ENCODE data around the gene VARS1. TPM values are rescaled to one million over a fixed set of nuclear protein-coding genes. Genes with fewer than 3 reads are reported as not detected.

VARS1 gene
- total RNA-seq, 1 experiment from 2014 or later = 124 TPM

GRCh38 chr6:31784098-31784925 lies 11.2 kb downstream of the VARS1 start:
- no peak for DNase-seq
- no peaks in the 10 kb centered on the region for H3K9me2 ChIP-seq (ENCODE audit: insufficient read depth)
- no peak overlapping the region for H2AFZ ChIP-seq
- no peaks in the 10 kb centered on the region for H3K4me1 ChIP-seq (replicated peaks; ENCODE audit: insufficient read depth)
- no peak overlapping the region for H3K4me2 ChIP-seq
- ChIA-PET POLR2A (ENCODE audit: unreplicated experiment) (no interaction called here), CTCF (no interaction called here)
- H3K36me3 ChIP-seq (ENCODE audit: low read depth) = peaks cover 22% of the 10 kb centered on the region
- intact Hi-C loops (cut with micrococcal nuclease; ENCODE audit: unreplicated experiment) = no loop called here
- H3K9me3 ChIP-seq (ENCODE audit: insufficient read depth, low read depth) = no peaks in the 10 kb centered on the region
- no peaks in the 10 kb centered on the region for H3K27me3 ChIP-seq (ENCODE audit: insufficient read depth, low read depth)
- TF ChIP-seq EZH2 (IDR thresholded peaks at IDR 0.05; ENCODE audit: low read depth) = no peak
- TF ChIP-seq, protein P1, sequence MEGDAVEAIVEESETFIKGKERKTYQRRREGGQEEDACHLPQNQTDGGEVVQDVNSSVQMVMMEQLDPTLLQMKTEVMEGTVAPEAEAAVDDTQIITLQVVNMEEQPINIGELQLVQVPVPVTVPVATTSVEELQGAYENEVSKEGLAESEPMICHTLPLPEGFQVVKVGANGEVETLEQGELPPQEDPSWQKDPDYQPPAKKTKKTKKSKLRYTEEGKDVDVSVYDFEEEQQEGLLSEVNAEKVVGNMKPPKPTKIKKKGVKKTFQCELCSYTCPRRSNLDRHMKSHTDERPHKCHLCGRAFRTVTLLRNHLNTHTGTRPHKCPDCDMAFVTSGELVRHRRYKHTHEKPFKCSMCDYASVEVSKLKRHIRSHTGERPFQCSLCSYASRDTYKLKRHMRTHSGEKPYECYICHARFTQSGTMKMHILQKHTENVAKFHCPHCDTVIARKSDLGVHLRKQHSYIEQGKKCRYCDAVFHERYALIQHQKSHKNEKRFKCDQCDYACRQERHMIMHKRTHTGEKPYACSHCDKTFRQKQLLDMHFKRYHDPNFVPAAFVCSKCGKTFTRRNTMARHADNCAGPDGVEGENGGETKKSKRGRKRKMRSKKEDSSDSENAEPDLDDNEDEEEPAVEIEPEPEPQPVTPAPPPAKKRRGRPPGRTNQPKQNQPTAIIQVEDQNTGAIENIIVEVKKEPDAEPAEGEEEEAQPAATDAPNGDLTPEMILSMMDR (conservative IDR thresholded peaks at IDR 0.05) = no peak
- H3F3A ChIP-seq (ENCODE audit: insufficient read depth, low read depth) = peaks cover 7% of the 10 kb centered on the region
- no peak overlapping the region for H3K27ac ChIP-seq
- peaks cover 1% of the 10 kb centered on the region; the same call in 1 of the 2 replicates for H3K79me2 ChIP-seq (ENCODE audit: low read depth)
- H4K20me1 ChIP-seq (ENCODE audit: insufficient read depth) = no peaks in the 10 kb centered on the region; the same call in 1 of the 2 replicates
- no peak overlapping the region for H3K4me3 ChIP-seq
- no TSS peak for BruUV-seq (replicated peaks)

DNA sequence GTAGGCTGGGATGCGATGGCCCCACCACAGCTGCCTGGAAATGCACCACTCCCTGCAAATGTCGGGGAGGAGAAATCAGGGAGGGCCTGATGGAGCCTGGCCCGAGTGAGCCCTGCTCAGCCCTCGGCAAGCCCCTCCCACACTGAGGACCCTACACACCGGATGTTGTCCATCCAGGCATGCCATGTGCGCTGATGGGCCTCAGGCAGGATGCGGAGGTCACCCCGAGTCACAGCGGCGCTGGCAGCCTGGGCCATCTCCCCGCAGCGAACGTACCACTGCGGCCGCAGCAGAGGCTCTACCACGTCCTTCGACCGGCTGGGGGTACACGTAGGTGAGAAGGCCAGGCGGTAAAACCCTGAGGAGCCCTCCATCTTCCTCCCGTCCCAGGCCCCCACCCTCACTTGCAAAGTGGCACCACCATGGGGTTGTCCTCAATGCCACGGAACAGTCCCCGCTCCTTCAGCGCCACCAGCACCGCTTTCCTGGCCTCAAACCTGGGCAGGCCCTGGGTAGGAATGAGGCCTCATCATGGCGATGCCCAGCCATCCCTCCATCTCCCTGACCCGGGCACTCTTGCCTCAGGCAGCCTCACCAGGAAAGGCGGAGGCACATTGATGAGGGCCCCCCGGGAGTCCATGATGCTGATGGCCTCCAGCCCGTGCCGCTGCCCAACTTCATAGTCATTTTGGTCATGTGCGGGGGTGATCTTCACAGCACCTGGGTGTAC lies 13.3 kb downstream of the VARS1 start:
- Histone ChIP-seq H3K27ac (no peak overlapping the region), H3K4me2 (no peak overlapping the region), H2AFZ (no peak overlapping the region), H3K27me3 (ENCODE audit: insufficient read depth, low read depth) (no peaks in the 10 kb centered on the region), H3K4me1 (replicated peaks; ENCODE audit: insufficient read depth) (peaks cover 4% of the 10 kb centered on the region; the same call in 1 of the 2 replicates), H3F3A (ENCODE audit: insufficient read depth, low read depth) (peaks cover 16% of the 10 kb centered on the region; the same call in 1 of the 2 replicates), H3K79me2 (ENCODE audit: low read depth) (no peaks in the 10 kb centered on the region), H3K9me2 (ENCODE audit: insufficient read depth) (no peaks in the 10 kb centered on the region), H3K9me3 (ENCODE audit: insufficient read depth, low read depth) (no peaks in the 10 kb centered on the region), H4K20me1 (ENCODE audit: insufficient read depth) (no peaks in the 10 kb centered on the region), H3K4me3 (no peak overlapping the region), H3K36me3 (ENCODE audit: low read depth) (peaks cover 18% of the 10 kb centered on the region; the same call in 1 of the 2 replicates)
- intact Hi-C loops (cut with micrococcal nuclease; ENCODE audit: unreplicated experiment) = no loop called here
- no peak for TF ChIP-seq EZH2 (IDR thresholded peaks at IDR 0.05; ENCODE audit: low read depth)
- TF ChIP-seq, protein P1 (conservative IDR thresholded peaks at IDR 0.05) = no peak
- POLR2A ChIA-PET (ENCODE audit: unreplicated experiment) = no interaction called here
- DNase-seq = no peak
- CTCF ChIA-PET = interaction anchor here (0.7 kb wide), 1 partner anchor 9 kb away, joined by 3 read pairs; no protein-coding TSS in a partner anchor
- no TSS peak for BruUV-seq (replicated peaks)

DNA sequence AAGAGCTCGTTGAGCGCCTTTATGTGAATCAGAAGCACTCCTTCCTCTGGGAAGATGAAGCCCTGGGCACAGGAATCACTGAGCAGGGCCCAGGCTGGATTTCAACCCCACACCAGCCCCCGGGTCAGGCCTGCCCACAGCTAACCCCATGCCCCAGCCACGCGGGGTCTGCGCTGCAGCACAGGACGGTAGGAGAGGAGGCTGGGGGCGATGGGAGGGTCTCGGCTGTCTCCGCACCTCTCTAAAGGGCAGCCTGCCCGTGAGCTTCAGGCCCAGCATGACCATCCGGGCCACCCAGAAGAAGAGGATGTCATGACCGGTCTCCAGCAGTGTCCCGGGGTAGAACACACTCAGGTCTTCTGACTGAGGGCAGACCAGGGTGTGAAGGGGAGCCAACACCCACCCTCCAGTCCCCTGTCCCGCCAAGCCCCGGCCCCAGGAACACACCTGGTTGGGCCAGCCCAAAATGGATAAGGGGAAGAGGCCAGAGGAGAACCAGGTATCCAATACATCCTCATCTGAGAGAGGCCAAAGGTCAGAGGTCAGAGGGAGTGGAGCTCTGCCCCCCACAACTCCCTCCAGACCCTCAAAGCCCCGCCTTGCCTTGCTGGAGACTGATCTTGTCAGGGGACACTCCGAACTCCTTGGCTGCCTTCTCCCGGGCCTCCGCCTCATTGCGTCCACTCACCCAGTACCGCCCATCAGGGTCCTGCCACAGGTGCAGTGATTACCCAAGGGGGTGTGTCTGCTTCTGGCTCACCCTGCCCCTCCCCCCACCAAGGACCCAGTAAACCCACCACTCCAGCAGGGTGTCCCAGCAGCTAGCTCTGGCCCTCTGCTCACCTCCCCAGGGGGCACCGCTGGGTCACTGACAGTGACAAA lies 14.1 kb downstream of the VARS1 start:
- no peak overlapping the region for H3K4me2 ChIP-seq

More for the DNA sequence above, 14.1 kb downstream of the VARS1 start:
- Histone ChIP-seq H3K9me3 (ENCODE audit: insufficient read depth, low read depth) (no peaks in the 10 kb centered on the region), H3K79me2 (ENCODE audit: low read depth) (no peaks in the 10 kb centered on the region), H3K27ac (no peak overlapping the region), H3F3A (ENCODE audit: insufficient read depth, low read depth) (peaks cover 21% of the 10 kb centered on the region; the same call in 1 of the 2 replicates), H3K9me2 (ENCODE audit: insufficient read depth) (no peaks in the 10 kb centered on the region), H3K27me3 (ENCODE audit: insufficient read depth, low read depth) (no peaks in the 10 kb centered on the region), H3K36me3 (ENCODE audit: low read depth) (peaks cover 18% of the 10 kb centered on the region; the same call in 1 of the 2 replicates), H3K4me1 (replicated peaks; ENCODE audit: insufficient read depth) (peaks cover 13% of the 10 kb centered on the region), H2AFZ (no peak overlapping the region), H4K20me1 (ENCODE audit: insufficient read depth) (no peaks in the 10 kb centered on the region), H3K4me3 (no peak overlapping the region)
- intact Hi-C loops (cut with micrococcal nuclease; ENCODE audit: unreplicated experiment) = no loop called here
- DNase-seq = no peak
- BruUV-seq (replicated peaks) = no TSS peak
- no peak for TF ChIP-seq EZH2 (IDR thresholded peaks at IDR 0.05; ENCODE audit: low read depth)
- TF ChIP-seq, protein P1 (conservative IDR thresholded peaks at IDR 0.05) = no peak
- ChIA-PET POLR2A (ENCODE audit: unreplicated experiment) (no interaction called here), CTCF (no interaction called here)
